ENCODE measurements around the gene REG4. TPM values are rescaled to one million over a fixed set of nuclear protein-coding genes. Genes with fewer than 3 reads are reported as not detected.

The REG4 gene
- total RNA-seq, 1 donor from 2014 or later: not detected

Other genes with a start within 250 kb of the REG4 start
- gene ZNF697, start 163.2 kb downstream of the REG4 start, total RNA-seq: 13.1 and 18.8 TPM in 2 replicates
- 0.99 and 2.4 TPM in 2 replicates for gene PHGDH, start 99.5 kb downstream of the REG4 start, total RNA-seq
- gene HMGCS2, start 42.6 kb downstream of the REG4 start, total RNA-seq: not detected in 2 replicates
- not detected in 2 replicates for gene ADAM30, start 85.1 kb upstream of the REG4 start, total RNA-seq